Measurements from ENCODE around the gene NHLH2.

NHLH2 gene

GRCh38 chr1:115796897-115797296, 44.0 kb downstream of the NHLH2 start:
- no peak overlapping the region for H3K27ac ChIP-seq (ENCODE audit: low read depth, low read length)
- no peaks in the 10 kb centered on the region for H3F3A ChIP-seq (ENCODE audit: insufficient read depth)
- no peak overlapping the region for H3K4me3 ChIP-seq (ENCODE audit: insufficient read depth, low read length, poor library complexity, severe bottlenecking)
- no peaks in the 10 kb centered on the region for H4K20me1 ChIP-seq (ENCODE audit: low read depth, low read length)
- no peak overlapping the region for H2AFZ ChIP-seq (ENCODE audit: low read depth, low read length, severe bottlenecking)
- H3K9me3 ChIP-seq (ENCODE audit: insufficient read depth, low read length) = no peaks in the 10 kb centered on the region
- no peak overlapping the region for H3K9ac ChIP-seq (ENCODE audit: low read length)
- no peaks in the 10 kb centered on the region for H3K36me3 ChIP-seq (ENCODE audit: low read length)
- no peak for TF ChIP-seq EZH2phosphoT487 (conservative IDR thresholded peaks at IDR 0.05; ENCODE audit: low read length)
- TF ChIP-seq CTCF (IDR thresholded peaks at IDR 0.05; ENCODE audit: insufficient read depth, low read length, poor library complexity, severe bottlenecking) = no peak
- no peaks in the 10 kb centered on the region for H3K79me2 ChIP-seq (ENCODE audit: insufficient read depth, low read length)
- H3K9me2 ChIP-seq (replicated peaks; ENCODE audit: insufficient read depth, low read length) = no peaks in the 10 kb centered on the region
- H3K4me2 ChIP-seq (ENCODE audit: low read depth, low read length, poor library complexity, severe bottlenecking) = no peak overlapping the region
- H3K27me3 ChIP-seq (ENCODE audit: low read length) = no peaks in the 10 kb centered on the region

GRCh38 chr1:115796036-115796435, 44.9 kb downstream of the NHLH2 start:
- H3K27ac ChIP-seq (ENCODE audit: low read depth, low read length) = no peak overlapping the region
- no peaks in the 10 kb centered on the region for H3K79me2 ChIP-seq (ENCODE audit: insufficient read depth, low read length)
- no peak overlapping the region for H3K4me3 ChIP-seq (ENCODE audit: insufficient read depth, low read length, poor library complexity, severe bottlenecking)
- H3K9me2 ChIP-seq (replicated peaks; ENCODE audit: insufficient read depth, low read length) = no peaks in the 10 kb centered on the region
- no peaks in the 10 kb centered on the region for H3K36me3 ChIP-seq (ENCODE audit: low read length)
- no peaks in the 10 kb centered on the region for H3F3A ChIP-seq (ENCODE audit: insufficient read depth)
- no peak overlapping the region for H3K4me2 ChIP-seq (ENCODE audit: low read depth, low read length, poor library complexity, severe bottlenecking)
- H3K27me3 ChIP-seq (ENCODE audit: low read length) = no peaks in the 10 kb centered on the region
- H2AFZ ChIP-seq (ENCODE audit: low read depth, low read length, severe bottlenecking) = no peak overlapping the region
- no peak for TF ChIP-seq CTCF (IDR thresholded peaks at IDR 0.05; ENCODE audit: insufficient read depth, low read length, poor library complexity, severe bottlenecking)
- TF ChIP-seq EZH2phosphoT487 (conservative IDR thresholded peaks at IDR 0.05; ENCODE audit: low read length) = no peak
- H4K20me1 ChIP-seq (ENCODE audit: low read depth, low read length) = no peaks in the 10 kb centered on the region
- no peaks in the 10 kb centered on the region for H3K9me3 ChIP-seq (ENCODE audit: insufficient read depth, low read length)
- H3K9ac ChIP-seq (ENCODE audit: low read length) = no peak overlapping the region

DNA sequence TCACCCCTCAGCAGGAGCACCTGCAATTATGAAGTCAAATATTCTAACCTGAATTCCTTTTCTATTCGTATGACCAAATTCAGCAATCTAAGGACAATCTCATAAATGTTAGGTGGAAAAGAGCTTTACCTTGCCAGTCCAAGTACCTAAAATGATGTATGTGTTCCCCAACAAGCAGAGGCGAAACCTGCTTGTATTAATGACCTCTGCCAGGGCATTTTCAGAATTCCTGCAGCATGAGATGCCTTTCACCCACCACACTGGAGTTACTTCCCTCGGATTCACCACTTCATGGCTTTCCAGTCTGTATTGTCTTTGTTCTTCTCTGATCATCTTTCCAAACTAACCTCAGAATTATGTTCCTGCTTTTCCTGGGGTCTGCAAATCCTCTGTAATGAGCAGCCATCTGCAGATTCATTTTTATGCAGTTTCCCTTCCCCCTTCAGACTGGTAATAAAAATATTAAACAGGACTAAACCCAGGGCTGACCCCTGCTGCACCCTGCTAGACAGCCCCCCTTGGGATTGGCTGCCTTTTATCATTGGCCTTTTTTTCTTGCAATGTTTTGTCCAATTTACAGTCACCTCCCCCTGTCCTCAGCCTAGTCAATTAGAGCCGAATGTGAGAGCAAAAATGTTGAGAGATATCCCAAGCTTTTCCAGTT, 45.8 kb downstream of the NHLH2 start:
- H4K20me1 ChIP-seq (ENCODE audit: low read depth, low read length) = no peaks in the 10 kb centered on the region
- no peak for TF ChIP-seq CTCF (IDR thresholded peaks at IDR 0.05; ENCODE audit: insufficient read depth, low read length, poor library complexity, severe bottlenecking)
- no peak for TF ChIP-seq EZH2phosphoT487 (conservative IDR thresholded peaks at IDR 0.05; ENCODE audit: low read length)
- no peaks in the 10 kb centered on the region for H3K9me2 ChIP-seq (replicated peaks; ENCODE audit: insufficient read depth, low read length)
- H3K9me3 ChIP-seq (ENCODE audit: insufficient read depth, low read length) = no peaks in the 10 kb centered on the region
- H3K36me3 ChIP-seq (ENCODE audit: low read length) = no peaks in the 10 kb centered on the region
- H3K27ac ChIP-seq (ENCODE audit: low read depth, low read length) = no peak overlapping the region
- H3K27me3 ChIP-seq (ENCODE audit: low read length) = no peaks in the 10 kb centered on the region
- H3K4me3 ChIP-seq (ENCODE audit: insufficient read depth, low read length, poor library complexity, severe bottlenecking) = no peak overlapping the region
- H3K9ac ChIP-seq (ENCODE audit: low read length) = no peak overlapping the region
- H2AFZ ChIP-seq (ENCODE audit: low read depth, low read length, severe bottlenecking) = no peak overlapping the region
- H3F3A ChIP-seq (ENCODE audit: insufficient read depth) = no peaks in the 10 kb centered on the region
- no peaks in the 10 kb centered on the region for H3K79me2 ChIP-seq (ENCODE audit: insufficient read depth, low read length)
- no peak overlapping the region for H3K4me2 ChIP-seq (ENCODE audit: low read depth, low read length, poor library complexity, severe bottlenecking)

Data from SU-DHL-6 (cell line).